AG04450 (cell line): ENCODE data around the gene UBL7. TPM values are rescaled to one million over a fixed set of nuclear protein-coding genes. Genes with fewer than 3 reads are reported as not detected.

Experiments
- CTCF ChIA-PET: fragments of 300-600, 350-600 bp; formaldehyde crosslinking; extraction: SDS; loops from one replicate; lab custom pipeline; 2022; ENCODE audit warnings: antibody characterized with exemption, inconsistent platforms; lab: Charles Lee
- POLR2A ChIA-PET: fragments of 350-600 bp; formaldehyde crosslinking; extraction: SDS; loops from one replicate; lab custom pipeline; 2021; ENCODE audit warnings: antibody characterized with exemption, inconsistent platforms; lab: Yijun Ruan, JAX
- DNase-seq: peaks from one replicate; pipeline ENCODE4 v3.0.0-alpha.2; 2011; ENCODE audit warnings: low read depth, low spot score
- H3K27ac ChIP-seq: one replicate; pipeline ENCODE4 v1.5.1; 2012; ENCODE audit warnings: low read depth, low read length, control low read depth
- H3K27me3 ChIP-seq: one replicate; pipeline ENCODE4 v1.6.0; 2012; ENCODE audit warnings: low read length; ENCODE audit not compliant: control insufficient read depth, insufficient read depth
- H3K4me3 ChIP-seq: 2 replicates; pipeline ENCODE4 v1.5.1; 2011; ENCODE audit warnings: mild to moderate bottlenecking, low read depth, low read length, control low read depth
- H3K9me3 ChIP-seq: 2 replicates; pipeline ENCODE4 v1.5.1; 2012; ENCODE audit warnings: low read length; ENCODE audit not compliant: control insufficient read depth, insufficient read depth
- CTCF ChIP-seq: IDR thresholded peaks from 2 replicates; pipeline ENCODE4 v1.5.1; 2011; ENCODE audit warnings: low read depth, low read length, control low read depth, inconsistent platforms
- polyA plus RNA-seq: library from polyadenylated mRNA; depleted of rRNA; stranded (reverse); fragments of >200 nt; gene quantifications from 2 replicates; pipeline ENCODE4 v1.2.3, GENCODE V29; 2011

The UBL7 gene
- polyA plus RNA-seq, 1 experiment, result 76.6 TPM

GRCh38 chr15:74400915-74401757 lies 59.8 kb downstream of the UBL7 start:
- POLR2A ChIA-PET, result no interaction called here
- H3K27me3 ChIP-seq, result no peaks in the 10 kb centered on the region
- H3K4me3 ChIP-seq, result no peak overlapping the region
- DNase-seq, result no peak
- no peaks in the 10 kb centered on the region for H3K9me3 ChIP-seq
- CTCF ChIA-PET, result no interaction called here
- no peak for TF ChIP-seq CTCF
- H3K27ac ChIP-seq, result no peak overlapping the region

- no peak overlapping the region for H3K4me3 ChIP-seq
- POLR2A ChIA-PET, result no interaction called here
- CTCF ChIA-PET, result no interaction called here
- no peak for TF ChIP-seq CTCF
- H3K27ac ChIP-seq, result peak overlapping the region; percentile 31
- DNase-seq, result no peak
- H3K27me3 ChIP-seq, result no peaks in the 10 kb centered on the region
- no peaks in the 10 kb centered on the region for H3K9me3 ChIP-seq
Measured at GRCh38 chr15:74400313-74400860, 60.6 kb downstream of the UBL7 start.

- Histone ChIP-seq H3K9me3 (no peaks in the 10 kb centered on the region), H3K27ac (peak overlapping the region; percentile 31), H3K27me3 (no peaks in the 10 kb centered on the region), H3K4me3 (no peak overlapping the region)
- ChIA-PET POLR2A (interaction anchor here (0.7 kb wide), 1 partner anchor 26 kb away, joined by 3 read pairs; no protein-coding TSS in a partner anchor), CTCF (no interaction called here)
- DNase-seq, result no peak
- TF ChIP-seq CTCF, result no peak
Measured at GRCh38 chr15:74399511-74400312, 61.2 kb downstream of the UBL7 start.

- H3K27ac ChIP-seq, result no peak overlapping the region
- no peaks in the 10 kb centered on the region for H3K27me3 ChIP-seq
- no peak for TF ChIP-seq CTCF
- ChIA-PET CTCF (no interaction called here), POLR2A (interaction anchor here (0.7 kb wide), 1 partner anchor 25 kb away, joined by 3 read pairs; no protein-coding TSS in a partner anchor)
- DNase-seq, result no peak
- no peak overlapping the region for H3K4me3 ChIP-seq
- H3K9me3 ChIP-seq, result no peaks in the 10 kb centered on the region
Measured at GRCh38 chr15:74399100-74399499, 61.9 kb downstream of the UBL7 start.
